ENCODE results near the gene TCEANC2.
"Not testable (repeated sequence)": the region's sequence is repeated elsewhere in the genome, so short reads cannot be mapped to it uniquely, and the experiment has no call there.

TCEANC2 gene

DNA sequence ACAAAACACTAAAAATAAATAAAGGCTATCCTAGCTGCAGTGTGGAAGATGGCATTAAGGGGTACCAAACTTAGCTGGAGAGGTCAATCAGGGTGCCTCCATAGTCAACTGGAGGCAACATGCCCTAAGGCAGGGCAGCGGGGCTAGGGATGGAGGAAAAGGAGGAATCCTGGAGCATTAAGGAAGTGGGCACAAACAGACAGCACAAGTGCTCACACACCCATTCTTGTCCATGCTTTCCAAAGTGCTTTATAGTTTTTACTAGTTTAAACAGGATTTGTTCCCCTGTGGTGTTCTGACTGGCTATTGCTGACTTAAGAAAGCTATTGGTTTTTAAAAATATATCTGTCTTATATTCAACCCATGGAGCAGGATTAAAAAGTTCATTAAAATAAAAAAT, 33.3 kb downstream of the TCEANC2 start:
- DNase-seq (ENCODE audit: low spot score), result no peak

DNA sequence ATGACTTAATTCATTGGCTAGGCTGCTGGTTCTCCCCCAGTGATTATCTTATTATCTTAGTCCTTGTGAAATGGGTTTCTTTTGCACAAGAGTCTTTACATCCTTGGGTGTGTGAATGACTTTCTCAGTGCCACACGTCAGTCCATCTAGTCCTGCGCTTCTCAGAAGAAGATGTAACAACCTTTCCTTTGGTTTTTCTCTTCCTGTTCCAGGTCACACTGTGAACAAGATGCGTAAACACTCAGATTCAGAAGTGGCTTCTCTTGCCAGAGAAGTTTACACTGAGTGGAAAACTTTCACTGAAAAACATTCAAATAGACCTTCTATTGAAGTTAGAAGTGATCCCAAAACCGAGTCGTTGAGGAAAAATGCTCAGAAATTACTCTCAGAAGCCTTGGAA, 35.0 kb downstream of the TCEANC2 start:
- no peak for DNase-seq (ENCODE audit: low spot score)

DNA sequence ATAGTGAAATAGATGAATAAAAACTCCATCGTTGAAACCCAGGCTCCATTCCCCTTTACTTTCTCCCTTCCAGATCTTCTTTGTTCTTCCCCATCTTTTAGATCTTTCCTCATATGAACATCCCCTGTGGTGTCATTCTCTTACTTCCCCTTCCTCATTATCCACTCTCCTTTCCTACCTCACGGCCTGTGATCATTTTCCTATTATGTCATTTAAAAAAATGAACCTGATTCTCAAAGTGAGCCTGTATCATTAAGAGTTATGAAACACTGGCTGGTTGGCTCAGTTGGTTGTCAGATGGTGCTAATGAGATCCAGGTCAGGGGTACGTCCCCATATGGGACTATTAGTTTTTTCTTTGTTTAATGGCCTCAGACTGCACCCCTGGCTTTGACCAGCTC, 38.3 kb downstream of the TCEANC2 start:
- DNase-seq (ENCODE audit: low spot score), result no peak

DNA sequence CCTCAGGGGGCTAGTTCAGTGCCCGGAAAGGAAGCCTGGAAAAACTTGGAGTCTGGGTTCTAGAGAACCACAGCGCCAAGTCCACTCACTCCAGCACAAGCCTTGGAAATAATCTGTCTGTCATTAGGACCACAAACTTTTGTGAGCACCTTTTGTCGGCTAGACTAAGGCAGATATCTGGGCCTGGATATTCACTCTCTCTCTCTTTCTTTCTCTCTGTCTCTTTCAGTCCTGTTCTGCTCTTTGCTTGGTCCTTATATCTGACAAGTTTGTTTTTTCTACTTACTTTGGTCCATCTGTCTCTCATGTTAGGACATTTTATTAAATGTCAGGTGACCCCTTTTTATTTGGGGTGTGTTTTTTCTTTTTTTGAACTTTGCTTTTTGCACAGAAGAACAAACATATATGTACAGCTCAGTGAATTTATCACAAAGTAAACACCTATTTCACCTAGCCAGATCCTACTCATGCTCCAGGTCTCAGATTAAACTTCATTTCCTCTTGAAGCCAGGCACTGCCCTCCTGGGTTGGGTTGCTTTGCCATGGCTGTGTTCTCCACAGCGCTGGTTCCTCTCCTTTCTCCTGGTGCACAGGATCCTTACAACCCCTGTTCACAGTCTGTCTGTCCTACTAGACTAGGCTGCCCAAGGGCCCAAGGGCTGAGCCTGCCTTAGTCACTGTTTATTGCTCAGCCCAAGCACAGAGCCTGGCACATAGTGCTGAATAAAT, 40.8 kb downstream of the TCEANC2 start:
- DNase-seq (ENCODE audit: low spot score), result no peak

DNA sequence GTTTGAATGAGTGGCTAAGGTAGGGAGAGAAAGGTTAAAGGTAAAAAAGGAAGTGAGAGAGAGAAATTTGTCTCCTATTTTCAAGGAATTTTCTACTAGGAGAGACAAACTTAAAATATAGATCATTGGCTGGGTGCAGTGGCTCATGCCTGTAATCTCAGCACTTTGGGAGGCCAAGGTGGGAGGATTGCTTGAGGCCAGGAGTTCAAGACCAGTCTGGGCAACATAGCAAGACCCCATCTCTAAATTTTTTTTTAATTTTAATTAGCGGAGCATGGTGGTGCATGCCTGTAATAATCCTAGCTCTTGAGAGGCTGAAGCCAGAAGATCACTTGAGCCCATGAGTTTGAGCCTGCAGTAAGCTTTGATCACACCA, 41.3 kb downstream of the TCEANC2 start:
- DNase-seq (ENCODE audit: low spot score), result not testable (repeated sequence)

DNA sequence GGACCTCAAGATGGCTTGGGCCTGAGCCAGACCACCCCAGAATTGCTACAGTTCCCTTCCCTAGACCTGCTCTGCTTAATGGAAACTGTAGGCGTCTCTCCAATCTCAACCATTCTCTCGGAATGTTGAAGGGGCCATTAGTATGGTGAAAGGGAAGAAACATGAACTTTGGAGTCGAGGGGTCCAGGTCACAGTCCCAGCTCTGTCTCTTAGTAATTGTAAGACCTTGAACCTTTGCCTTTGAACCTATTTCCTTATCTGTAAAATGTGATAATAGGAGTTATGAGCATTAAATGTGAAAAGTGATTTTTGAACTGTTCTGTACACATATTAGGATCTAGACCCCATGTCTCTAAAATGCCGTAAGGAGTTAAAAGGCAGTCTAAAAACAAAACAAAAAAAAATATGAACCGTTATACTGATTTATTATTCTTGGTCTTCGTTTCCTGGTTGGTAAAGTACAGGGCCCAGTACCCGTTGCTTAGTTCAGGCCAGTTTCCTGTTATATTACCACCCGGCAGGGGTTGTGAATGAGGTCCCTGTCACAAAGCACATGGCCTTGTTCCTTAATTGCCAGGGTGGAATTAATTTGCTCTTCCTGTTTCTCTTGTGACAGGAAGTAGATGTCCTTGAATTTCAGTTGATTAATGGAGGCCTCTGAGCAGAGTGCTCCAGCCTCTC, 42.3 kb downstream of the TCEANC2 start:
- no peak for DNase-seq (ENCODE audit: low spot score)

DNA sequence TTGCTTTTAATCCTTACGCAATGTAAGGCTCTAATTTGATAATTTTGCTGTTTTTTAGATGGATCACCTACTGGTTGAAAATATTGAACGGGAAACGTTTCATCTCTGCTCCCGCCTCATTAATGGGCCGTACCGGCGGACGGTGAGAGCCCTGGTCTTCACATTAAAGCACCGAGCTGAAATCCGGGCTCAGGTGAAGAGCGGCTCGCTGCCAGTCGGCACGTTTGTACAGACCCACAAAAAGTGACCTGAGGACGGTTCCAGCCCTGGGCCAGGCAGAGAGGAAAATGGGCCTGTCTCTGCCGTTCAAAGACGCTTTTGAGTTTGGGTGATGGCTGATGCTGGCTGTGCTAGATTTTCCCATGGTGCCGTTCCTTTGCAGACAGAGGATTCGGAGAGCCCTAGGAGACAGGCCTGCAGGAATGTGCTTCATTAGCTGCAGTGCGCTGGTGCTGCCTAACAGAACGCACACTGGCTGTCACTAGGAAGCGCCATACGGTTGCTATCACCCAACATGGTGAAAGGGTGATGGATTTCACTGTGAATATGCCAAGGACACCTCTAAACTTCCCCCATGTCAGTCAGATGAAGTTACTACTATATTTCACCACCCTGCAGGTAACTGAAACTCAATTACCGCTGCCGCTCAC, 42.9 kb downstream of the TCEANC2 start:
- DNase-seq (ENCODE audit: low spot score), result no peak

DNA sequence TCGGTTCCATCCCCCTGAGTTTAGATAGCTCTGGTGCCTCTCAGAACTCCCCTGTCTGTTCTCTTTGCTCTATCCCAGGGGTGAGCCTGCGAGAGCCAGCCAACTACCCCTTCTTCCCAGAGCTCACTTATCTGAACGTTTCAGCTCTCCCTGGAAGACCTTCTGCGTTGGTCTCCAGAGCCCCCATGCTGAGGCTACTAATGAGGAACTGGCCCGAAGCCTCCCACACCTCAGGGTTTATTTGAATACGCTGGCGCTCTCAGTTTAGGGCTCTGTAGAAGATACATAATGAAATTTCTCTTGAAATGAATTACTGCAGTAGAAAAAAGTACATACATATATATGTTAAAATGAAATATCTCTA, 43.5 kb downstream of the TCEANC2 start:
- no peak for DNase-seq (ENCODE audit: low spot score)

DNA sequence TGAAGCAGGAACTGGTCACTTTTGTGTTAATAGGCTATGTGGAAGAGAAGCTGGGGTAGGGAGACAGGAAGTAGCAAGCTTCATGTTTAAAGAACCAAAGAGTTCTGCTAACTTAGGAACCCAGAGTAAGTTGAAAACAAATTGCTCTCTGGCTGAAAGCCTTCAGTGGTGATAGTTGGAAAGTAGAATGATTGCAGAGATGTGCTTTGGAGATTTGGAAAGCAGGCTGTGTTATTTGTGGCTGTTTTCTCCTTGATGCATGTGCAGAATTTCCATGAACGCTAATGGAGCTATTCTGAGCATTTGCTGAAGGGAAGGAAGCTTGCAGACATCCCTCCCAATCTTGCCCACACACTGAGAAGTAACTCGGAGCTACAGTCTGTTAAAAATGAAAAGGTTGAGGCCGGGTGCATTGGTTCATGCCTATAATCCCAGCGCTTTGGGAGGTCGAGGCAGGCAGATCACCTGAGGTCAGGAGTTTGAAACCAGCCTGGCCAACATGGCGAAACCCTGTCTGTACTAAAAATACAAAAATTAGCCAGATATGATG, 45.7 kb downstream of the TCEANC2 start:
- no peak for DNase-seq (ENCODE audit: low spot score)

DNA sequence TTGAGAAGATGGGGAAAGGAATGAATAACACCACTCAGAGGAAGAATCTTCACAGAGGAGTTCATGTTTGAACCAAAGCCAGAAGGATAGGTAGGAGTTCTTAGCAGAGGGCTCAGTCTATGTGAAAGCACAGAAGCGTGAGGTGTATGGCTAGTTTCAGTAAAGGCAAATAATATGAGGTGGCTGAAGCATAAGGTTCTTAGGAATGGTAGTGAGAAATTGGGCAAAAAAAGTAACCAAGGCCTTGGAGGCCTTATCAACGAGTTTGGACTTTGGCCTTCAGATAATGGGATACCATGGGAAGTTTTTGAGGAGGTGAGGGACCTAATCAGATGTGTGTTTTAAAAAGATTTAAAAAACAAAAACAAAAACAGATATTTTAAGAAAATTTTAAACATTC, 47.1 kb downstream of the TCEANC2 start:
- no peak for DNase-seq (ENCODE audit: low spot score)

DNA sequence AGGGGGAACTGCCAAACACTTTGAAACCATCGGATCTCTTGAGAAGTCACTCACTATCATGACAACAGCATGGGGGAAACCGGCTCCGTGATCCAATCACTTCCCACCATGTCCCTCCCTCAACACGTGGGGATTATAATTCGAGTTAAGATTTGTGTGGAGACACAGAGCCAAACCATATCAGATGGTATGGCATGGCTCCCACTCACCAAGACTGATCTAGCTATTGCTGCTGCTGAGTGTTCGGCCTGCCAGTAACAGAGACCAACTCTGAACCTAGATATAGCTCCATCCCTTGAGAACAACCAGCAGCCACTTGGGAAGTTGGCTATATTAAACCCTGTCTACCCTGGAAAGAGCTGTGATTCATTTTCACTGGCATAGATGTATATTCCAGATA, 50.0 kb downstream of the TCEANC2 start:
- no peak for DNase-seq (ENCODE audit: low spot score)

DNA sequence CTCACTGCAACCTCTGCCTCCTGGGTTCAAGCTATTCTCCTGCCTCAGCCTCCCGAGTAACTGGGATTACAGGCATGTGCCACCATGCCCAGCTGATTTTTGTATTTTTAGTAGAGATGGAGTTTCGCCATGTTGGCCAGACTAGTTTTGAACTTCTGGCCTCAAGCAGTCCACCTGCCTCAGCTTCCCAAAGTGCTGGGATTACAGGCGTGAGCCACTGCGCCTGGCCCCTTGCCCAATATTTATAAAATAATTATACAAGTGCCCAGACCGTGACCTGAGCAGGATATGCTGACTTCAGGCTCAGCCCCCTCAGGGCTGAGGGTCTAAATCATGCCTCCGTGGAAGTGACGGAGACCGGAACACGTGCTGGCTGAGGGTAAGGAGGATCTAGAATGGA, 51.2 kb downstream of the TCEANC2 start:
- DNase-seq (ENCODE audit: low spot score), result not testable (repeated sequence)

DNA sequence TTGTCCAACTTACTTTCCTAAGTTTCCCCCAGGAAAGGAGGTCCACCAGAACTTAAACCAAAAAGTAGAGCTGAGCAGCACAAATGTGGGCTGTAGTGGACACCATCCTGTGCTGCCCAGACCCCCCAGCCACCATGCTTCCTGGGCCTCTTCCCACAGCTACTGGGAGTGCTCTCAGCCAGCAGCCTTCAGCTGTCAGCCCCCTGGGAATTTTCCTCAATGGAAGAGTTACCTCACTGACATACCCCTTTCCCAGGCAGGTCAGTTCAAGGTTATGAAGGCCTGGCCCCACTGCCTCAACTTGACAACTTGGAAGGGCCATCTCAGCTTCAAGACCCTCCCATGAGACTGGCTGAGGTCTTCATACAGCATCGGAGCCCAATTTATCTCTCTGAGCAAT, 51.7 kb downstream of the TCEANC2 start:
- DNase-seq (ENCODE audit: low spot score), result no peak

DNA sequence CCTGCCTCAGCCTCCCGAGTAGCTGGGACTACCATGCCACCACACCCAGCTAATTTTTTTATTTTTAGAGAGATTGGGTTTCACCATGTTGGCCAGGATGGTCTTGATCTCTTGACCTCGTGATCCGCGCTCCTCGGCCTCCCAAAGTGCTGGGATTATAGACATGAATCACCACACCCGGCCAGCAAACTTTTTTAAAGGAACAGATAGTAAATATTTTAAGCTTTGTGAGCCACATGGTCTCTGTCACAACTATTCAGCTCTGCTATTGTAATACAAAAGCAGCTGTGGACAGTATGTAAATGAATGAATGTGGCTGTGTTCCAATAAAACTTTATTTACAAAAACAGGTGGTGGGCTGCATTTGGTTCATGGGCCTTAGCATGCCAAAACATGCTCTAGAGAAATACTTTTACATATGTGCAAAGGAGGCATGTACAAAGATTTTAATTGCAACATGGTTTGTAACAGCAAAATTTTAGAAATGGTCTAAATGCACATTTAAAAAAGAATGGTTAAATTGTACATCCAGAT, 52.4 kb downstream of the TCEANC2 start:
- no peak for DNase-seq (ENCODE audit: low spot score)

DNA sequence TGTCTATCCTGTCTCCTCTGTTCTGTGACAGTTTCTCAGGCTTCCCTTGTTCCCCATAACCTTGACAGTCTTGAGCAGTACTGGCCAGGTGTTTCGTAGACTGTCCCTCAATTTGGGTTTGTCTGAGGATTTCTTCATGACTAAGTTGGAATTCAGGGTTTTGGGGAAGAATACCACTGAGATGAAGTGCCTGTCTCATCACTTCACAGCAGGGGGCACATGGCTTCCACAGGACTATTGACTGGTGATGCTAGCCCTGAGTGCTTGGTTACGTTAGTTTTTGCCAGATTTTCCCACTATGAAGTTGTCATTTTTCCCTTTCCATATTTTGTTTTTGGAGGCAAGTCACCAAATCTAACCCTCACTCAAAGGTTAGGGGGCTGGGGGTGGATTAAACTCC, 53.7 kb downstream of the TCEANC2 start:
- peak; percentile 45 for DNase-seq (ENCODE audit: low spot score)

DNA sequence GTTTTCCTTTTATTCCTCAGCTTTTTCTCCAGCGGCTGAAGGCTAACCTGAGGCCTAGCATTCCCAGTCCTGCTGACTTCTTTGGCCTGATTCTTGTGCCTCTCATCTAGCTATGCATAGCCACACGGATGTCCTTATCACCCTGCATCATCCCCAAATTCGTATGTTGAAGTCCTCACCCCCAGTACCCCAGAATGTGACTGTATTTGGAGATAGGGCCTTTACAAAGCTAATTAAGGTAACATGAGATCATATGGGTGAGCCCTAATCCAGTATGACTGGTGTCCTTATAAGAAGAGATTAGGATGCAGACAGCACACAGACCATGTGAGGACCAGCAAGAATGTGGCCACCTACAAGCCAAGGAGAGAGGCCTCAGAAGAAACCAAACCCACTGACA, 54.7 kb downstream of the TCEANC2 start:
- DNase-seq (ENCODE audit: low spot score), result no peak

DNA sequence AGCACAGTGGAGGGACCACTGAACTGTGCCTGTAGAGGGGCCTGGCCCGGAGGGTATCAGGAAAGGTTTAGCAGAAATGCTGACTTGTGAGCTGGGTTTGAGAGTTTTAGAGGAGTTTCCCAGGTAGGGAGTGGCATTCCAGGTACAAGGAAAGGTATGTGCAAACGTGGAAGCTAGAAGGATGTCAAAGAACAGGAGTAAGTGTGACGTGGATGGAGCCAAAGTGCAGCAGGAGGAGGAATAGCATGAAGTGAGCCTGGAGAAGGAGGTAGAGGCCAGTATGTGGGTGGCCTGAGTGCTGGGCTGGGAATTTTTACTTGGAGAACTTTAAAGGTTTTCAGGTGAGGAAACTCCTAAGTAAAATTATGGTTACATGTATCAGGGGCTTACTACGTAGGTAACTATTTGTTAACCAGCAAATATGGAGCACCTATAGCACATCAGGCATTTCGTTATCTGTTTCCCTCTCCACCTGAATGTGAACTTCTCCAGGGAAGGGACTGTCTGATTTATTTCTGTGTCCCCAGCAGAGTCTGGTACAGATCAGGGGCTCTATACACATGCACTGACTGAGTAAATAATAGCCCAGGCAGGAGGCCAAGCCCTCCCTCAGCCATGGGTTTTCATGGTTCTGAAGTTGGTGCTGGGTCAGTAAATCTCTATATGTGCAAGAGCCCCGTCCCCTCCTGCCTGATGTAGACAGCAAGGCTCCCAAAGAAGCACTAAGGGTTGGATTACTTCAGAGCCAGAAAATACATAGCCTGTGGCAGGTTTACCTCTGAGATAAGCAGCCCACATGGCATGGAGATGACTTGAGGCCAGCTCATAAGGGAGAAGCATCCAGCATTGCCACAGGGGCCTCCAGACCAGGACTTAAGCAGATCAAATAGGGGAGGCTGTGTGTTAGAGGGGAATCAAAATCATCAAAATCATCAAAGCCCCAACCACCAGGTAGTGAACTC, 56.0 kb downstream of the TCEANC2 start:
- no peak for DNase-seq (ENCODE audit: low spot score)

DNA sequence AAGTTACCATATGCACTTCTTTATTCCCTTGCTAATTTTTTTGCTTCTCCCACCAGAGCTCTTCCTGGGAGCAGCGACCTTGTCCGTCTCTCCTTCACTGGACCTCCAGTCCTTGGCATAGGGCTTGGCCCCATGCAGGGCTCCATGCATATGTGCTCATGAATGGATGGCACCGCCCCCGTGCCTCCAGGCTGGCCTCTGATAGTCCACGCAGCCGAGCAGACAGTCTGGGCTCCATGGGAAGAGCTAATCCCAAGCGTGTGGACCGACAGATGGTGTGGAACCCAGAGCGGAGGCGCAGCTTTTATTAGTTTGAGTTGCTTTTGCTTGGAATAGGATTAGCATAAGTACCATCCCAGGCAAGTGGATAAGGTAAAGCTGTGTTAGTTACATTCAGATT, 57.6 kb downstream of the TCEANC2 start:
- no peak for DNase-seq (ENCODE audit: low spot score)

DNA sequence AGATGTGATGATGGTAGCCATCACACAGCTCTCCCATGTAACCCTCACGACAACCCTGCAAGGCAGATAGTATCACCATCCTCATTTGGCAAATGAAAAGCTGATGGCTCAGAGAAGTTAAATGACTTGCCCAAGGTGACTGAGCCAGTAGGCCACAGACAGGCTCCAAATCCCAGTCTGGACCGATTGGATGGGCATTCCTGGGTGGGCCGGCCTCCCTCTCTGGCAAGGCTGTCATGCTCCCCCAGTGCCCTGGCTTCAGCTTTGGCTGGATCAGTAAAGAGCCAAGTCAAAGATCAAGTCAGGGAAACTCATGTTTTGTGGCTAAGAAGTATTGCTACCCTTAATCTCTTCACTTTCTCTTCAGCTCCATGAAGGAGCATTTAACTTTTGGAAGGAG, 58.2 kb downstream of the TCEANC2 start:
- DNase-seq (ENCODE audit: low spot score), result no peak

DNA sequence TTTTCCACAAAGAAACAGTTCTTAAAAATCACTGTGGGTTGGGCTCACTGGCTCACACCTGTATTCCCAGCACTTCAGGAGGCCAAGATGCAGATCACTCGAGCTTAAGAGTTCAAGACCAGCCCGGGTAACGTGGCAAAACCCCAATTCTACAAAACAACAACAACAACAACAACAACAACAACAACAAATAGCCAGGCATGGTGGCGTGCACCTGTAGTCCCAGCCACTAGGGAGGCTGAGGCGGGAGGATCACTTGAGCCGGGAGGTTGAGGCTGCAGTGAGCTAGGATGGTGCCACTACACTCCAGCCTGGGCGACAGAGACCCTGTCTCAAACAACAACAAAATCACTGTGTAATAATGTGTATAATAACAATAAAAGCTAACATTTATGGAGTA, 58.6 kb downstream of the TCEANC2 start:
- DNase-seq (ENCODE audit: low spot score), result no peak

DNA sequence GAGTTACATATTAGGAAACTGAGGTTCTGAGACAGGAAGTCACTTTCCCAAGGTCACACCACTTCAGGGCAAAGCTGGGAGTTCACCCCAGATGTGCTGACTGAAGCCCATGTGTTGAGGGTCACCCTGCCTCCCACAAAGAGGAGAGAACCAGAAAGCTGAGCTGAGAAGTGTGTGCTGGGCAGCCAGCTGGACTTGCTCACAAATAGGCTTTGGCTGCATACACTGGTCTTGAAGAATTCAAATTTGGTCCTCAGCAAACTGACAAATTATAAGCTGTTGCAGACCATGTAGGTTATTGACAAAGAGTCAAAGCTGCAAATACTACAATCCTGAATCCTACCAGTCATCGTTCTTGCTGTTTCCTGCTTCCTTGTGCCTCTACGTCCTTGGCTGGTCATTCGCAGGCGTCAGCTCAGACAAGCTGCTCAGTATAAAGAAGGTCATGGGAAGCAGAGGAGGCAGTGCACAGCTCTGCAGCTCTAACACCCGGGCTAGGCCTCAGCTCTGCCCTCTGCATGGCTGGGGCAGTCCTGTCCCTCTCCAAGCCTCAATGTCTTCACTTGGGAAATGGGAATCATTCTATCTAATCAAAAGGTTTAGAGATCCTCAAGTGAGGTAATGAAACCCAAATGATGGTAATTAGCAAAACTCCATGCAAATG, 59.4 kb downstream of the TCEANC2 start:
- DNase-seq (ENCODE audit: low spot score), result no peak

Data from GM03348 (cell line).